Activated T-helper 17 cell treated with anti-CD3 and anti-CD28 coated beads, Interleukin-2, amount 50 U/mL, for 72 hours (primary cell): ENCODE results near the gene PACS1. TPM values are rescaled to one million over a fixed set of nuclear protein-coding genes. Genes with fewer than 3 reads are reported as not detected.
"Not testable (repeated sequence)": the region's sequence is repeated elsewhere in the genome, so short reads cannot be mapped to it uniquely, and the experiment has no call there.

Source experiments
- ATAC-seq: fragments of 150-1000 bp; cut with Tn5 transposase; replicated peaks from 2 replicates; pipeline ENCODE4 v1.10.0; 2021; ENCODE audit warnings: mild to moderate bottlenecking, moderate library complexity
- H3K27ac Mint-ChIP-seq: one replicate; pipeline ENCODE4 v1.8.0; 2022; ENCODE audit warnings: mixed read lengths
- H3K27me3 Mint-ChIP-seq: one replicate; pipeline ENCODE4 v1.8.0; 2022; ENCODE audit warnings: mixed read lengths
- H3K36me3 Mint-ChIP-seq: one replicate; pipeline ENCODE4 v1.8.0; 2022; ENCODE audit warnings: low read depth, mild to moderate bottlenecking, mixed read lengths
- H3K4me1 Mint-ChIP-seq: one replicate; pipeline ENCODE4 v1.8.0; 2022; ENCODE audit warnings: mixed read lengths
- H3K4me3 Mint-ChIP-seq: one replicate; pipeline ENCODE4 v1.8.0; 2022; ENCODE audit warnings: mild to moderate bottlenecking, mixed read lengths
- H3K9me3 Mint-ChIP-seq: one replicate; pipeline ENCODE4 v1.8.0; 2022; ENCODE audit warnings: mixed read lengths
- total RNA-seq, 2 donors: library from RNA; stranded (reverse); gene quantifications; one replicate each; pipeline ENCODE4 v1.2.3, GENCODE V29; 2022

Gene PACS1
- total RNA-seq, 2 donors from 2014 or later: 84.5 to 105 TPM

GRCh38 chr11:66277064-66277463, 207.0 kb downstream of the PACS1 start:
- not testable (repeated sequence) for H3K27me3 Mint-ChIP-seq
- H3K4me3 Mint-ChIP-seq: peak overlapping the region; percentile 17

GRCh38 chr11:66277471-66278362, 207.6 kb downstream of the PACS1 start, which contains the start of gene CNIH2:
Gene CNIH2, plus strand, starts transcription at chr11:66278175. Its CDS starts 282 bp downstream, at chr11:66278457.
- peak; percentile 55 for ATAC-seq
- Mint-ChIP-seq H3K9me3 (no peaks in the 10 kb centered on the region), H3K27ac (no peak within 1 kb of the TSS), H3K36me3 (peaks cover 44% of the 10 kb centered on the region), H3K27me3 (no peaks in the 10 kb centered on the region), H3K4me1 (peaks cover 19% of the 10 kb centered on the region), H3K4me3 (peak within 1 kb of the TSS; percentile 48)

More at GRCh38 chr11:66277064-66277463, 207.0 kb downstream of the PACS1 start:
- Mint-ChIP-seq H3K36me3 (peaks cover 50% of the 10 kb centered on the region), H3K4me1 (peaks cover 18% of the 10 kb centered on the region)
- not testable (repeated sequence) for H3K9me3 Mint-ChIP-seq, H3K27ac Mint-ChIP-seq, ATAC-seq

GRCh38 chr11:66278363-66279091, 208.5 kb downstream of the PACS1 start:
- peaks cover 15% of the 10 kb centered on the region for H3K4me1 Mint-ChIP-seq
- H3K9me3 Mint-ChIP-seq: no peaks in the 10 kb centered on the region
- H3K27me3 Mint-ChIP-seq: no peaks in the 10 kb centered on the region
- ATAC-seq: no peak
- H3K4me3 Mint-ChIP-seq: peak overlapping the region; percentile 48
- H3K36me3 Mint-ChIP-seq: peaks cover 36% of the 10 kb centered on the region
- H3K27ac Mint-ChIP-seq: no peak overlapping the region

GRCh38 chr11:66279092-66279734, 209.1 kb downstream of the PACS1 start:
- H3K27ac Mint-ChIP-seq: peak overlapping the region; percentile 69
- peak overlapping the region; percentile 48 for H3K4me3 Mint-ChIP-seq
- no peaks in the 10 kb centered on the region for H3K9me3 Mint-ChIP-seq
- H3K4me1 Mint-ChIP-seq: peaks cover 15% of the 10 kb centered on the region
- H3K36me3 Mint-ChIP-seq: peaks cover 29% of the 10 kb centered on the region
- ATAC-seq: no peak
- no peaks in the 10 kb centered on the region for H3K27me3 Mint-ChIP-seq

- Mint-ChIP-seq H3K4me3 (no peak overlapping the region), H3K27ac (no peak overlapping the region), H3K27me3 (no peaks in the 10 kb centered on the region), H3K36me3 (peaks cover 17% of the 10 kb centered on the region), H3K4me1 (peaks cover 15% of the 10 kb centered on the region), H3K9me3 (no peaks in the 10 kb centered on the region)
- ATAC-seq: no peak
These were observed 210.4 kb downstream of the PACS1 start for GRCh38 chr11:66280428-66280827.

- no peaks in the 10 kb centered on the region for H3K27me3 Mint-ChIP-seq
- H3K4me1 Mint-ChIP-seq: peaks cover 15% of the 10 kb centered on the region
- H3K36me3 Mint-ChIP-seq: peaks cover 12% of the 10 kb centered on the region
- H3K9me3 Mint-ChIP-seq: no peaks in the 10 kb centered on the region
- ATAC-seq: no peak
- H3K4me3 Mint-ChIP-seq: peak overlapping the region; percentile 30
- peak overlapping the region; percentile 72 for H3K27ac Mint-ChIP-seq
These were observed 210.9 kb downstream of the PACS1 start for GRCh38 chr11:66281001-66281400.

GRCh38 chr11:66281776-66282467, 211.8 kb downstream of the PACS1 start:
- peak; percentile 8 for ATAC-seq
- Mint-ChIP-seq H3K27ac (peak overlapping the region; percentile 72), H3K9me3 (no peaks in the 10 kb centered on the region), H3K27me3 (no peaks in the 10 kb centered on the region), H3K4me3 (peak overlapping the region; percentile 15), H3K4me1 (peaks cover 15% of the 10 kb centered on the region), H3K36me3 (peaks cover 3% of the 10 kb centered on the region)

- peak overlapping the region; percentile 15 for H3K4me3 Mint-ChIP-seq
- ATAC-seq: peak; percentile 93
These were observed 212.7 kb downstream of the PACS1 start for GRCh38 chr11:66282468-66283455.

GRCh38 chr11:66283461-66284105, 213.5 kb downstream of the PACS1 start:
- ATAC-seq: no peak
- H3K4me3 Mint-ChIP-seq: no peak overlapping the region
- H3K4me1 Mint-ChIP-seq: peaks cover 15% of the 10 kb centered on the region
- H3K27ac Mint-ChIP-seq: peak overlapping the region; percentile 72
- no peaks in the 10 kb centered on the region for H3K36me3 Mint-ChIP-seq
- H3K9me3 Mint-ChIP-seq: no peaks in the 10 kb centered on the region
- no peaks in the 10 kb centered on the region for H3K27me3 Mint-ChIP-seq

More at GRCh38 chr11:66282468-66283455, 212.7 kb downstream of the PACS1 start:
- Mint-ChIP-seq H3K4me1 (peaks cover 15% of the 10 kb centered on the region), H3K9me3 (no peaks in the 10 kb centered on the region), H3K36me3 (no peaks in the 10 kb centered on the region), H3K27ac (peak overlapping the region; percentile 72), H3K27me3 (no peaks in the 10 kb centered on the region)

GRCh38 chr11:66284526-66285078, 214.5 kb downstream of the PACS1 start:
- no peaks in the 10 kb centered on the region for H3K36me3 Mint-ChIP-seq
- ATAC-seq: no peak

GRCh38 chr11:66285250-66285947, 215.3 kb downstream of the PACS1 start:
- Mint-ChIP-seq H3K4me3 (no peak overlapping the region), H3K27ac (no peak overlapping the region), H3K9me3 (no peaks in the 10 kb centered on the region), H3K27me3 (no peaks in the 10 kb centered on the region), H3K4me1 (peaks cover 12% of the 10 kb centered on the region), H3K36me3 (no peaks in the 10 kb centered on the region)
- ATAC-seq: no peak

More at GRCh38 chr11:66284526-66285078, 214.5 kb downstream of the PACS1 start:
- peak overlapping the region; percentile 25 for H3K27ac Mint-ChIP-seq
- no peak overlapping the region for H3K4me3 Mint-ChIP-seq
- no peaks in the 10 kb centered on the region for H3K27me3 Mint-ChIP-seq
- H3K4me1 Mint-ChIP-seq: peaks cover 11% of the 10 kb centered on the region
- H3K9me3 Mint-ChIP-seq: no peaks in the 10 kb centered on the region

GRCh38 chr11:66286699-66287098, 216.6 kb downstream of the PACS1 start:
- Mint-ChIP-seq H3K36me3 (no peaks in the 10 kb centered on the region), H3K4me1 (peaks cover 13% of the 10 kb centered on the region), H3K9me3 (no peaks in the 10 kb centered on the region), H3K4me3 (peak overlapping the region; percentile 92), H3K27me3 (no peaks in the 10 kb centered on the region), H3K27ac (peak overlapping the region; percentile 38)
- ATAC-seq: no peak
